Measurements from ENCODE around the gene GNB1.

Gene GNB1

DNA sequence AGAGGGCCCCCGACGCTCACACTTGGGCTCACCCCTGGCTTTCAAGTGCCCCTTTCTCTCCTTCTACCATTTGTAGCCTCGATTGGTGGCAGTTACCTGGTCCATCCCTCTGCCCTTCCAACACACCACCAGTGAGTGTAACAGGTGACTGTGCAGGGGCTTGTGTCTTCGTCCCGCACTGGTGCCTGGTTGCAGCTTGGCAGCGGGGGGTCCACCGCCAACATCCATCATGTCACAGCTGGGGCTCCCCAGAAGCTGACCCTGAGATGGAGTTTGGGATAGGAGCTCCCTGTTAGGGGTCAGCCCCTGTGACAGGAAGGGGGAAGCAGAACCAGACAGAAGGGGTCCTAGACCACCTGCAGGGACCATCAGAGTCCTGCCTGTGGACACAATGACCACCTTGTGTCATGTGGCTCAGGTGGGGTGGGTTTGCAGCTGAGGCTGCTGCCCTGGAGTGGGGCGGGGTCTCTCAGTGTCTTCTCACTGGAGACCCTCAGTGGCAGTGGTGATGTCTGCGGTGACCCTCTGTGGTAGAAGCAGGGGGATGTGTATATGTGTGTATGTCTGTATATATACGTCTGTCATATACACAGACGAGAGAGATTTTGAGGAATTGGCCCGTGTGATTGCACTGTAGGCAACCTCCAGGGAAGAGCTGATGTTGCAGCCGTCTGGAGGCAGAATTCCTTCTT is 20.6 kb upstream of the GNB1 start:
- TF ChIP-seq TCF12 (IDR thresholded peaks at IDR 0.05; ENCODE audit: low read depth), result no peak
- TF ChIP-seq EGR1 (IDR thresholded peaks at IDR 0.05), result no peak
- no peak for TF ChIP-seq ZBTB7A (IDR thresholded peaks at IDR 0.05; ENCODE audit: low read depth)
- TF ChIP-seq RAD21 (IDR thresholded peaks at IDR 0.05; ENCODE audit: low read depth), result no peak
- no peak for TF ChIP-seq TAF1 (IDR thresholded peaks at IDR 0.05; ENCODE audit: low read depth)
- TF ChIP-seq, protein P1, sequence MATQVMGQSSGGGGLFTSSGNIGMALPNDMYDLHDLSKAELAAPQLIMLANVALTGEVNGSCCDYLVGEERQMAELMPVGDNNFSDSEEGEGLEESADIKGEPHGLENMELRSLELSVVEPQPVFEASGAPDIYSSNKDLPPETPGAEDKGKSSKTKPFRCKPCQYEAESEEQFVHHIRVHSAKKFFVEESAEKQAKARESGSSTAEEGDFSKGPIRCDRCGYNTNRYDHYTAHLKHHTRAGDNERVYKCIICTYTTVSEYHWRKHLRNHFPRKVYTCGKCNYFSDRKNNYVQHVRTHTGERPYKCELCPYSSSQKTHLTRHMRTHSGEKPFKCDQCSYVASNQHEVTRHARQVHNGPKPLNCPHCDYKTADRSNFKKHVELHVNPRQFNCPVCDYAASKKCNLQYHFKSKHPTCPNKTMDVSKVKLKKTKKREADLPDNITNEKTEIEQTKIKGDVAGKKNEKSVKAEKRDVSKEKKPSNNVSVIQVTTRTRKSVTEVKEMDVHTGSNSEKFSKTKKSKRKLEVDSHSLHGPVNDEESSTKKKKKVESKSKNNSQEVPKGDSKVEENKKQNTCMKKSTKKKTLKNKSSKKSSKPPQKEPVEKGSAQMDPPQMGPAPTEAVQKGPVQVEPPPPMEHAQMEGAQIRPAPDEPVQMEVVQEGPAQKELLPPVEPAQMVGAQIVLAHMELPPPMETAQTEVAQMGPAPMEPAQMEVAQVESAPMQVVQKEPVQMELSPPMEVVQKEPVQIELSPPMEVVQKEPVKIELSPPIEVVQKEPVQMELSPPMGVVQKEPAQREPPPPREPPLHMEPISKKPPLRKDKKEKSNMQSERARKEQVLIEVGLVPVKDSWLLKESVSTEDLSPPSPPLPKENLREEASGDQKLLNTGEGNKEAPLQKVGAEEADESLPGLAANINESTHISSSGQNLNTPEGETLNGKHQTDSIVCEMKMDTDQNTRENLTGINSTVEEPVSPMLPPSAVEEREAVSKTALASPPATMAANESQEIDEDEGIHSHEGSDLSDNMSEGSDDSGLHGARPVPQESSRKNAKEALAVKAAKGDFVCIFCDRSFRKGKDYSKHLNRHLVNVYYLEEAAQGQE (IDR thresholded peaks at IDR 0.05; ENCODE audit: low read depth), result no peak
- TF ChIP-seq TEAD4 (IDR thresholded peaks at IDR 0.05), result no peak
- no peak for TF ChIP-seq YY1 (IDR thresholded peaks at IDR 0.05; ENCODE audit: low read depth)

DNA sequence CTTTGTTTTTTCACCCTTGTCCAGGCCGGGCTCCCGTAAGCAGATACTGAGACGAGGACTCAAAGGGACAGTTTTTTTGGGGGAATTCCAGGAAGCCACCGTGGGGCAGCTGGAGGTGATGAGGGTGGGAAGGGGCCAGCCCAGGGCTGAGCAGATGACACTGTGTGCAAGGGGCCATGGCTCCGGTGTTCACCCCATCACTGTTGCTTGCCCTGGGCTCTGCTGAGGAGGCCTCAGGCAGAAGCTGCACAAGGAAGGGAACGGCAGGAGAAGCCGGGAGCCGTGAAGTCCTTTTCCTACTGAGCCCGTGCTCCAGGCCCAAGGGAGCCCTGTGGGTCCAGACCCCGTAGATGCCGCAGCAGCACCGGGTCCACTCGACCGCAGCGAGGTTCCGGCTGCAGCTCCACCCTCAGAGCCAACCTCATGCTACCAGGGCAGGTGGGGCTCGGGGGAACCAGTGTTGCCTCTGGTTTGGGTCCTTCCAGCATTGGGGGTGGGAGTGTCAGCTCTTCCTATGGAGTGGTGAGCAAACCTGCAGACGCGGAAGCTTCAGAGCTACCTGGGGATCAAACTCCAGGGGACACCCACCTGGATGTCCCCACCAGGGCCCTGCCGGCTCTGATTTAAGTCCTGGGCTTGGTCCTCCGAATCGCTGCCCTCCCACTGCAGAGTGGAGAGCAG is 19.9 kb upstream of the GNB1 start:
- TF ChIP-seq CREB1 (IDR thresholded peaks at IDR 0.05; ENCODE audit: low read depth) (no peak), NFIC (IDR thresholded peaks at IDR 0.05) (no peak), TAF1 (IDR thresholded peaks at IDR 0.05; ENCODE audit: low read depth) (no peak), FOXM1 (IDR thresholded peaks at IDR 0.05; ENCODE audit: borderline replicate concordance, low read depth) (no peak), TEAD4 (IDR thresholded peaks at IDR 0.05) (no peak)

DNA sequence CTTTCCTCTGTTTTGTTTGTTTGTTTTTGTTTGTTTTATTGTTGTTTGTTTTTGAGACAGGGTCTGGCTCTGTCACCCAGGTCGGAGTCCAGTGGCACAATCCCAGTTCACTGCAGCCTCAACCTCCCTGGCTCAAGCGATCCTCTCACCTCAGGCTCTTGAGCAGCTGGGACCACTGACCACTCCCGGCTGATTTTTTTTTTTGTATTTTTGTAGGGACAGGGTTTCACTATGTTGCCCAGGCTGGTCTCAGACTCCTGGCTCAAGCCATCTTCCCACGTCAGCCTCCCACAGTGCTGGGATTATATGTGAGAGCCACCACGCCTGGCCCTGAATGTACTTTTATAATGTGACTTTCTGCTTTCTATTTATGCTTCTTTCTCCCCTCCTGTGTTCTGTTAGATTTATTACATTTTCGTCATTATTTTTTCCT is 19.2 kb upstream of the GNB1 start:
- TF ChIP-seq CEBPB (IDR thresholded peaks at IDR 0.05) (no peak), CREB1 (IDR thresholded peaks at IDR 0.05; ENCODE audit: low read depth) (no peak), YY1 (IDR thresholded peaks at IDR 0.05; ENCODE audit: low read depth) (no peak), EGR1 (IDR thresholded peaks at IDR 0.05) (no peak), EP300 (IDR thresholded peaks at IDR 0.05; ENCODE audit: borderline replicate concordance) (no peak), TCF12 (IDR thresholded peaks at IDR 0.05; ENCODE audit: low read depth) (no peak), RAD21 (IDR thresholded peaks at IDR 0.05; ENCODE audit: low read depth) (no peak), FOXM1 (IDR thresholded peaks at IDR 0.05; ENCODE audit: borderline replicate concordance, low read depth) (no peak), TAF1 (IDR thresholded peaks at IDR 0.05; ENCODE audit: low read depth) (no peak), NFIC (IDR thresholded peaks at IDR 0.05) (no peak), TEAD4 (IDR thresholded peaks at IDR 0.05) (no peak), ZBTB7A (IDR thresholded peaks at IDR 0.05; ENCODE audit: low read depth) (no peak)
- TF ChIP-seq, protein P1 (IDR thresholded peaks at IDR 0.05; ENCODE audit: low read depth), result no peak
- TF ChIP-seq, protein P2, sequence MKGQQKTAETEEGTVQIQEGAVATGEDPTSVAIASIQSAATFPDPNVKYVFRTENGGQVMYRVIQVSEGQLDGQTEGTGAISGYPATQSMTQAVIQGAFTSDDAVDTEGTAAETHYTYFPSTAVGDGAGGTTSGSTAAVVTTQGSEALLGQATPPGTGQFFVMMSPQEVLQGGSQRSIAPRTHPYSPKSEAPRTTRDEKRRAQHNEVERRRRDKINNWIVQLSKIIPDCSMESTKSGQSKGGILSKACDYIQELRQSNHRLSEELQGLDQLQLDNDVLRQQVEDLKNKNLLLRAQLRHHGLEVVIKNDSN (IDR thresholded peaks at IDR 0.05), result no peak
- TF ChIP-seq, protein P3, sequence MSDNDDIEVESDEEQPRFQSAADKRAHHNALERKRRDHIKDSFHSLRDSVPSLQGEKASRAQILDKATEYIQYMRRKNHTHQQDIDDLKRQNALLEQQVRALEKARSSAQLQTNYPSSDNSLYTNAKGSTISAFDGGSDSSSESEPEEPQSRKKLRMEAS (IDR thresholded peaks at IDR 0.05), result no peak

DNA sequence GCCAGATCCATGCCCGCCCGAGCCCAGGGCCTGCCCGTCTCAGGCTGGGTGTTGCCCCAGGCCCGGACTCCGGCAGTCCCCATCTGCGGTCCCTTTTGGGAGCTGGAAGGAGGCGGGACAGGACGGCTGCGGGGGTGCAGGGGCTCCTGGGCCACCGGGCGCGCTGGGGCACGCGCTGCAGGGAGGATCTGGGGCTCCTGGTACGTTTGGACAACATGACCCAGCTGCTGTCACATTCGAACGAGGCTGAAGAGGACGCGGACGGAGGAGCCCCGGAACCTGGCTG is 17.6 kb upstream of the GNB1 start:
- TF ChIP-seq FOXM1 (IDR thresholded peaks at IDR 0.05; ENCODE audit: borderline replicate concordance, low read depth) (no peak), NFIC (IDR thresholded peaks at IDR 0.05) (no peak), TAF1 (IDR thresholded peaks at IDR 0.05; ENCODE audit: low read depth) (0 out of 2 replicates have a peak, but pooled peaks have one; percentile 20), EGR1 (IDR thresholded peaks at IDR 0.05) (no peak), EP300 (IDR thresholded peaks at IDR 0.05; ENCODE audit: borderline replicate concordance) (no peak), ZBTB7A (IDR thresholded peaks at IDR 0.05; ENCODE audit: low read depth) (no peak)
- TF ChIP-seq, protein P1 (IDR thresholded peaks at IDR 0.05; ENCODE audit: low read depth), result no peak
- TF ChIP-seq, protein P3 (IDR thresholded peaks at IDR 0.05), result no peak
- TF ChIP-seq, protein P2 (IDR thresholded peaks at IDR 0.05), result no peak
